Fibroblast of lung (primary cell): Measurements from ENCODE around the gene SRSF2. TPM values are rescaled to one million over a fixed set of nuclear protein-coding genes. Genes with fewer than 3 reads are reported as not detected.
A peak's percentile ranks its signal among the peaks of the same experiment; 100 is the strongest.

ENCODE experiments used
- DNase-seq, 2 donors: peaks; one replicate each; pipeline versions ENCODE4 v3.0.0 to v3.0.0-alpha.2; 2010; ENCODE audit warnings: low read depth in 2 of 2
- H2AFZ ChIP-seq: 2 replicates; pipeline ENCODE4 v1.5.1; 2012; ENCODE audit warnings: low read length, control low read depth, inconsistent platforms
- H3K27ac ChIP-seq: 2 replicates; pipeline ENCODE4 v1.5.1; 2011; ENCODE audit warnings: low read length, control low read depth; ENCODE audit not compliant: insufficient read depth
- H3K27me3 ChIP-seq: 2 replicates; pipeline ENCODE4 v1.5.1; 2011; ENCODE audit warnings: mild to moderate bottlenecking, low read length; ENCODE audit not compliant: control insufficient read depth, insufficient read depth
- H3K36me3 ChIP-seq: 2 replicates; pipeline ENCODE4 v1.5.1; 2011; ENCODE audit warnings: low read length; ENCODE audit not compliant: control insufficient read depth, insufficient read depth
- H3K4me1 ChIP-seq: 2 replicates; pipeline ENCODE4 v1.5.1; 2011; ENCODE audit warnings: low read length; ENCODE audit not compliant: control insufficient read depth, insufficient read depth; ENCODE audit errors: extremely low read depth
- H3K4me2 ChIP-seq: 2 replicates; pipeline ENCODE4 v1.5.1; 2011; ENCODE audit warnings: low read length, control low read depth; ENCODE audit not compliant: insufficient read depth; ENCODE audit errors: extremely low read depth
- H3K4me3 ChIP-seq, 4 experiments: fragments of 200-600 bp in 1 of 4; sonication (generic) in 1 of 4; replicated peaks in 1 of 4; 2 replicates each; pipeline ENCODE4 v1.5.1; 2011 to 2016; ENCODE audit warnings: low read length in 4 of 4, low read depth in 3 of 4, mild to moderate bottlenecking in 3 of 4, control low read depth in 2 of 4, inconsistent platforms in 1 of 4, mixed read lengths in 1 of 4; ENCODE audit not compliant: insufficient read depth in 1 of 4; ENCODE audit errors: control extremely low read depth in 1 of 4
- H3K79me2 ChIP-seq: 2 replicates; pipeline ENCODE4 v1.5.1; 2012; ENCODE audit warnings: mild to moderate bottlenecking, low read length, inconsistent platforms; ENCODE audit not compliant: control insufficient read depth, insufficient read depth
- H3K9ac ChIP-seq: 2 replicates; pipeline ENCODE4 v1.5.1; 2011; ENCODE audit warnings: mild to moderate bottlenecking, low read length, control low read depth; ENCODE audit not compliant: insufficient read depth
- H3K9me3 ChIP-seq: 2 replicates; pipeline ENCODE4 v1.5.1; 2012; ENCODE audit warnings: low read depth, low read length; ENCODE audit not compliant: control insufficient read depth, insufficient read depth
- H4K20me1 ChIP-seq: 2 replicates; pipeline ENCODE4 v1.5.1; 2011; ENCODE audit warnings: low read length; ENCODE audit not compliant: control insufficient read depth, insufficient read depth; ENCODE audit errors: extremely low read depth
- EZH2 ChIP-seq: IDR thresholded peaks from 2 replicates; pipeline ENCODE4 v1.5.1; 2012; ENCODE audit warnings: low read length, control low read depth, mild to moderate bottlenecking; ENCODE audit errors: missing control alignments
- polyA minus RNA-seq: library from RNA; depleted of rRNA, polyadenylated mRNA; stranded (reverse); fragments of >200 nt; gene quantifications from 2 replicates; pipeline ENCODE4 v1.2.3, GENCODE V29; 2011; ENCODE audit warnings: low replicate concordance
- polyA plus RNA-seq, 2 donors: library from polyadenylated mRNA; depleted of rRNA in 1 of 2; stranded (reverse) in 1 of 2; unstranded in 1 of 2; fragments of >200 nt; gene quantifications; 2 replicates each; pipeline ENCODE4 v1.2.1, GENCODE V29; 2011 to 2012; ENCODE audit warnings: missing spikeins in 1 of 2
- total RNA-seq: library from RNA; depleted of rRNA; stranded (reverse); fragments of >200 nt; gene quantifications from 2 replicates; pipeline ENCODE4 v1.2.1, GENCODE V29; 2014
- TF ChIP-seq, protein P1 (sequence below), 2 donors: IDR thresholded peaks in 1 of 2; conservative IDR thresholded peaks in 1 of 2; 1 replicate in 1 of 2; 2 replicates in 1 of 2; pipeline ENCODE4 v1.5.1; 2011 to 2012; ENCODE audit warnings: low read length in 2 of 2, control low read depth in 1 of 2, inconsistent platforms in 1 of 2, low read depth in 1 of 2, mild to moderate bottlenecking in 1 of 2

The SRSF2 gene
- 59.6 and 77.5 TPM in 2 replicates for total RNA-seq
- polyA plus RNA-seq, result 203 and 238 TPM in 2 replicates
- polyA plus RNA-seq (2012), result 156 and 211 TPM in 2 replicates
- polyA minus RNA-seq, result 72.2 and 86.0 TPM in 2 replicates

- Histone ChIP-seq H3K36me3 (peaks cover 14% of the 10 kb centered on the region), H3K4me1 (peaks cover 10% of the 10 kb centered on the region), H3K4me2 (peak within 1 kb of the TSS; percentile 95)
Observed at GRCh38 chr17:76737082-76737675, at the start of gene SRSF2. SRSF2 (minus strand) TSS chr17:76737331; CDS start chr17:76737160, 171 bp downstream.

GRCh38 chr17:76784926-76785325, 47.8 kb upstream of the SRSF2 start:
- Histone ChIP-seq H3K4me3 (no peak overlapping the region), H3K27me3 (no peaks in the 10 kb centered on the region), H3K4me1 (peaks cover 4% of the 10 kb centered on the region), H3K36me3 (no peaks in the 10 kb centered on the region), H3K4me2 (no peak overlapping the region), H2AFZ (no peak overlapping the region), H3K27ac (no peak overlapping the region), H3K79me2 (no peaks in the 10 kb centered on the region), H3K9me3 (no peaks in the 10 kb centered on the region), H3K9ac (no peak overlapping the region), H4K20me1 (no peaks in the 10 kb centered on the region)
- TF ChIP-seq, protein P1, sequence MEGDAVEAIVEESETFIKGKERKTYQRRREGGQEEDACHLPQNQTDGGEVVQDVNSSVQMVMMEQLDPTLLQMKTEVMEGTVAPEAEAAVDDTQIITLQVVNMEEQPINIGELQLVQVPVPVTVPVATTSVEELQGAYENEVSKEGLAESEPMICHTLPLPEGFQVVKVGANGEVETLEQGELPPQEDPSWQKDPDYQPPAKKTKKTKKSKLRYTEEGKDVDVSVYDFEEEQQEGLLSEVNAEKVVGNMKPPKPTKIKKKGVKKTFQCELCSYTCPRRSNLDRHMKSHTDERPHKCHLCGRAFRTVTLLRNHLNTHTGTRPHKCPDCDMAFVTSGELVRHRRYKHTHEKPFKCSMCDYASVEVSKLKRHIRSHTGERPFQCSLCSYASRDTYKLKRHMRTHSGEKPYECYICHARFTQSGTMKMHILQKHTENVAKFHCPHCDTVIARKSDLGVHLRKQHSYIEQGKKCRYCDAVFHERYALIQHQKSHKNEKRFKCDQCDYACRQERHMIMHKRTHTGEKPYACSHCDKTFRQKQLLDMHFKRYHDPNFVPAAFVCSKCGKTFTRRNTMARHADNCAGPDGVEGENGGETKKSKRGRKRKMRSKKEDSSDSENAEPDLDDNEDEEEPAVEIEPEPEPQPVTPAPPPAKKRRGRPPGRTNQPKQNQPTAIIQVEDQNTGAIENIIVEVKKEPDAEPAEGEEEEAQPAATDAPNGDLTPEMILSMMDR (conservative IDR thresholded peaks at IDR 0.05 in 1 of 2, IDR thresholded peaks at IDR 0.05 in 1 of 2; ENCODE audit: low read depth in 1 of 2, low read length in 2 of 2), result no peak
- no peak for TF ChIP-seq EZH2
- DNase-seq, result no peak

More at GRCh38 chr17:76737082-76737675, at the start of gene SRSF2:
- H4K20me1 ChIP-seq, result no peaks in the 10 kb centered on the region
- H2AFZ ChIP-seq, result peak within 1 kb of the TSS; percentile 77
- peak within 1 kb of the TSS; percentile 93 to 98 (median 94) for H3K4me3 ChIP-seq
- peak; percentile 98 for DNase-seq
- no peak for TF ChIP-seq EZH2
- TF ChIP-seq, protein P1 (conservative IDR thresholded peaks at IDR 0.05 in 1 of 2, IDR thresholded peaks at IDR 0.05 in 1 of 2; ENCODE audit: low read depth in 1 of 2, low read length in 2 of 2), result no peak
- no peaks in the 10 kb centered on the region for H3K27me3 ChIP-seq
- peak within 1 kb of the TSS; percentile 98 for H3K27ac ChIP-seq
- peaks cover 55% of the 10 kb centered on the region for H3K79me2 ChIP-seq
- H3K9ac ChIP-seq, result peak within 1 kb of the TSS; percentile 94
- no peaks in the 10 kb centered on the region for H3K9me3 ChIP-seq

GRCh38 chr17:76783146-76783545, 46.0 kb upstream of the SRSF2 start:
- Histone ChIP-seq H3K27ac (no peak overlapping the region), H3K79me2 (no peaks in the 10 kb centered on the region), H4K20me1 (no peaks in the 10 kb centered on the region), H3K9me3 (no peaks in the 10 kb centered on the region), H3K9ac (no peak overlapping the region), H3K4me1 (peaks cover 4% of the 10 kb centered on the region), H3K27me3 (no peaks in the 10 kb centered on the region), H3K4me3 (no peak overlapping the region), H3K4me2 (no peak overlapping the region), H2AFZ (no peak overlapping the region), H3K36me3 (peaks cover 2% of the 10 kb centered on the region)
- TF ChIP-seq, protein P1 (conservative IDR thresholded peaks at IDR 0.05 in 1 of 2, IDR thresholded peaks at IDR 0.05 in 1 of 2; ENCODE audit: low read depth in 1 of 2, low read length in 2 of 2), result no peak
- no peak for TF ChIP-seq EZH2
- DNase-seq, result no peak
